Thyroid gland (tissue), 4 donors: Measurements from ENCODE around the gene KCNMA1. TPM values are rescaled to one million over a fixed set of nuclear protein-coding genes. Genes with fewer than 3 reads are reported as not detected.

ENCODE experiments used
- DNase-seq, 2 donors: peaks; one replicate each; pipeline ENCODE4 v3.0.0-alpha.2; 2019
- H3K27ac ChIP-seq, 3 donors: fragments of 200-600 bp; sonication (generic); 1 replicate in 2 of 3; 2 replicates in 1 of 3; pipeline ENCODE4 v1.5.1; 2016 to 2019; ENCODE audit warnings: mild to moderate bottlenecking in 1 of 3, moderate library complexity in 1 of 3
- H3K27me3 ChIP-seq: fragments of 200-600 bp; sonication (generic); one replicate; pipeline ENCODE4 v1.5.1; 2019
- H3K36me3 ChIP-seq, 2 donors: fragments of 200-600 bp; sonication (generic); one replicate each; pipeline ENCODE4 v1.5.1; 2016 to 2019
- H3K4me1 ChIP-seq, 2 donors: fragments of 200-600 bp; sonication (generic); one replicate each; pipeline ENCODE4 v1.5.1; 2017 to 2019
- H3K4me3 ChIP-seq, 3 donors: fragments of 200-600 bp; sonication (generic); replicated peaks in 1 of 3; 1 replicate in 2 of 3; 2 replicates in 1 of 3; pipeline ENCODE4 v1.5.1; 2016; ENCODE audit warnings: mild to moderate bottlenecking in 1 of 3
- H3K9me3 ChIP-seq: fragments of 200-600 bp; sonication (generic); one replicate; pipeline ENCODE4 v1.5.1; 2017
- POLR2A ChIP-seq, 2 donors: fragments of 450-650 bp; IDR thresholded peaks; one replicate each; pipeline ENCODE4 v1.6.1; 2017; ENCODE audit warnings: antibody characterized with exemption in 2 of 2, mild to moderate bottlenecking in 2 of 2, moderate library complexity in 1 of 2
- WGBS, 2 donors: methylation state at CpG; one replicate each; pipeline ENCODE4 v1.1.5; 2017; 5-methylcytosine and 5-hydroxymethylcytosine counted together
- intact Hi-C: fragments of 100-400 bp; cut with DNase I; formaldehyde crosslinking; loops from one replicate; pipeline ENCODE4 v1.15.1; 2023
- total RNA-seq, 4 donors: library from RNA; depleted of rRNA; stranded (reverse); fragments of >200 nt; gene quantifications; one replicate each; pipeline ENCODE4 v1.2.3, GENCODE V29; 2016
- TF ChIP-seq, protein P1 (sequence below), 6 experiments: fragments of 200-600 bp in 3 of 6; fragments of 450-650 bp in 3 of 6; sonication (generic) in 3 of 6; IDR thresholded peaks; one replicate each; pipeline ENCODE4 v1.5.1; 2016 to 2019; ENCODE audit warnings: antibody characterized with exemption in 6 of 6, mild to moderate bottlenecking in 2 of 6, inconsistent platforms in 1 of 6, moderate library complexity in 1 of 6

The KCNMA1 gene
- total RNA-seq, 4 donors from 2014 or later: 2.5 to 5.1 (median 3.6) TPM

DNA sequence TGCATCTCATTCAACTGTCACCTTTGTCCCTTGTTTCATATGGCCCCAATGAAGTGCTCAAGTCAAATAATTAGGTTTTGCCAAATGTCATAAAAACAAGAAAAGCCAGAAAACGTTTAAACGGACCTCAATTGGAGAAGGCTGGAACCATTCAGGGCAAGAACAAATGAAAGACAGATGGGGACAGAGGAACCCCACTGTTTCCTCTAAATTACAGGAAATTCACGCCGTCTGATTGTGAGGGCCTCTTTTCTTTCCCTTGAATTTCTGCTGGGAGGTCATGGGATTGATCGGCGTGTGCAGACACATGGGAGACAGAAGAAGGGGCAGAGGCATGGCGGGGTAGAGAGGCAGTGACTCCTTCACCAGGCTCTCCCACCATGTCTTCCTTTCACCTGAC, 656.4 kb downstream of the KCNMA1 start:
- no peak for TF ChIP-seq POLR2A (IDR thresholded peaks at IDR 0.05)
- TF ChIP-seq, protein P1, sequence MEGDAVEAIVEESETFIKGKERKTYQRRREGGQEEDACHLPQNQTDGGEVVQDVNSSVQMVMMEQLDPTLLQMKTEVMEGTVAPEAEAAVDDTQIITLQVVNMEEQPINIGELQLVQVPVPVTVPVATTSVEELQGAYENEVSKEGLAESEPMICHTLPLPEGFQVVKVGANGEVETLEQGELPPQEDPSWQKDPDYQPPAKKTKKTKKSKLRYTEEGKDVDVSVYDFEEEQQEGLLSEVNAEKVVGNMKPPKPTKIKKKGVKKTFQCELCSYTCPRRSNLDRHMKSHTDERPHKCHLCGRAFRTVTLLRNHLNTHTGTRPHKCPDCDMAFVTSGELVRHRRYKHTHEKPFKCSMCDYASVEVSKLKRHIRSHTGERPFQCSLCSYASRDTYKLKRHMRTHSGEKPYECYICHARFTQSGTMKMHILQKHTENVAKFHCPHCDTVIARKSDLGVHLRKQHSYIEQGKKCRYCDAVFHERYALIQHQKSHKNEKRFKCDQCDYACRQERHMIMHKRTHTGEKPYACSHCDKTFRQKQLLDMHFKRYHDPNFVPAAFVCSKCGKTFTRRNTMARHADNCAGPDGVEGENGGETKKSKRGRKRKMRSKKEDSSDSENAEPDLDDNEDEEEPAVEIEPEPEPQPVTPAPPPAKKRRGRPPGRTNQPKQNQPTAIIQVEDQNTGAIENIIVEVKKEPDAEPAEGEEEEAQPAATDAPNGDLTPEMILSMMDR (IDR thresholded peaks at IDR 0.05): no peak
- Histone ChIP-seq H3K27me3 (no peaks in the 10 kb centered on the region), H3K4me1 (no peaks in the 10 kb centered on the region), H3K36me3 (no peaks in the 10 kb centered on the region), H3K27ac (no peak overlapping the region), H3K4me3 (no peak overlapping the region), H3K9me3 (no peaks in the 10 kb centered on the region)
- DNase-seq: no peak
- intact Hi-C loops: no loop called here
- WGBS, 2 donors: 87% methylated on average over 7 of the region's 7 CpGs

DNA sequence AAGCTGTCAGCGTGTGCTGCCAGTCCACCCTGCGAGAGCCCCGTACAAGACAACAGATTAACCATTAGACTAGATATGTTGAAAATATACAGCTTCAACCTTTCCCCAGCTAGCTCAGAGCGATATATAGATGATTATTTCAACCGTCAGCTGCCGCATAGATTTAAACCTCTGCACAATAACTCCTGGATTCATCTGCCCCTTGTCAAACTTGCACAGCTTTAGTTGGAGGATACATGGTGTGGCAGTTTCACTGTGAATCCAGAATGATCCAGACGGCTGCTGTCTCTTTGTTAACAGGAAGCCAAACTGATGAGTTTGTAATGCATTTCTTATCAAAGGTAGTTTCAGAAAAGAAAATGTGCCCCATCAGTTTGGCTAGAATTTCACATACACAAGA, 659.7 kb downstream of the KCNMA1 start:
- Histone ChIP-seq H3K27ac (no peak overlapping the region), H3K27me3 (no peaks in the 10 kb centered on the region), H3K4me3 (no peak overlapping the region), H3K4me1 (no peaks in the 10 kb centered on the region), H3K9me3 (no peaks in the 10 kb centered on the region), H3K36me3 (no peaks in the 10 kb centered on the region)
- WGBS, 2 donors: 91 to 92% methylated on average over 7 of the region's 7 CpGs
- TF ChIP-seq POLR2A (IDR thresholded peaks at IDR 0.05): no peak
- TF ChIP-seq, protein P1 (IDR thresholded peaks at IDR 0.05): no peak
- DNase-seq: no peak
- intact Hi-C loops: no loop called here

DNA sequence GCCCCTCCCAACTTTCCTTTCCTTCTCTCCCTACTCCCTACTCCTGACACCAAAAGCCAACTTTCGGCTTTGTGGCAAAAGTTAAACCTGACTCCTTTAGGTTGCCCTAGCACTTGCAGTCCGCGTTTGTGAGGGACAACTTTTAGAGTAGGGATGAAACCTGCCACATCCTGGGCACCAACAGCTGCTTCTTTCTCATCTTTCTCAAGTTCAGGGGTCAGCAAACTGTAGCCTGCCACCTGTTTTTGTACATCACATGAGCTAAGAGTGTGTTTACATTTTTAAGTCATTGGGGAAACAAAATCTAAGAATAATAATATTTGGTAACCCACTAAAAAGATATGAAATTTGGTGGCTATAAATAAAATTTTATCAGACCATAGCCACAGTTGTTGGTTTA, 660.6 kb downstream of the KCNMA1 start:
- Histone ChIP-seq H3K27ac (no peak overlapping the region), H3K4me3 (no peak overlapping the region), H3K27me3 (no peaks in the 10 kb centered on the region), H3K4me1 (no peaks in the 10 kb centered on the region), H3K36me3 (no peaks in the 10 kb centered on the region), H3K9me3 (no peaks in the 10 kb centered on the region)
- no peak for DNase-seq
- TF ChIP-seq, protein P1 (IDR thresholded peaks at IDR 0.05): no peak
- no peak for TF ChIP-seq POLR2A (IDR thresholded peaks at IDR 0.05)
- WGBS, 2 donors: 87 to 94% methylated on average over 3 of the region's 3 CpGs
- intact Hi-C loops: no loop called here

DNA sequence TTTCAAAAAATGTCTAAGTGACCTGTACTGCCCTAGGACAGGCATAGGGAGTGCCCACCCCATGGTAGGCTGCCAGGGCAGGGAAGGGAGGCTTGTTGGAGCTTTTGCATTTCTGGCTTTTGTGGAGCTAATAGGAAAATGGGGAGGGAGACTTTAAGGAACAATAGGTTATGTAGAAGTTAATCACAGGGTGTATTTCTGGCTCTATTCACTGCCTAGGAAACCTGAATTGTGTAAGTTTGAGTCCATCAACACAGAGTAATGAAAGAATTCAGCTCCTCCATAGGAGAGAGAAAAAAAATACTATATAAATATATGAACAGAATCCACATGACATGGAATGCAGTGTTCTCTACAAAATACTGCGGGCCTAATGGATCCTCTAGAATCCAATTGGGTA, 661.5 kb downstream of the KCNMA1 start:
- H3K9me3 ChIP-seq: no peaks in the 10 kb centered on the region
- intact Hi-C loops: no loop called here
- WGBS, 2 donors: 93 to 95% methylated on average over 1 of the region's 1 CpG
- no peaks in the 10 kb centered on the region for H3K4me1 ChIP-seq
- DNase-seq: no peak
- H3K4me3 ChIP-seq: no peak overlapping the region
- H3K27me3 ChIP-seq: no peaks in the 10 kb centered on the region
- no peak overlapping the region for H3K27ac ChIP-seq
- H3K36me3 ChIP-seq: no peaks in the 10 kb centered on the region
- TF ChIP-seq, protein P1 (IDR thresholded peaks at IDR 0.05): no peak
- no peak for TF ChIP-seq POLR2A (IDR thresholded peaks at IDR 0.05)

DNA sequence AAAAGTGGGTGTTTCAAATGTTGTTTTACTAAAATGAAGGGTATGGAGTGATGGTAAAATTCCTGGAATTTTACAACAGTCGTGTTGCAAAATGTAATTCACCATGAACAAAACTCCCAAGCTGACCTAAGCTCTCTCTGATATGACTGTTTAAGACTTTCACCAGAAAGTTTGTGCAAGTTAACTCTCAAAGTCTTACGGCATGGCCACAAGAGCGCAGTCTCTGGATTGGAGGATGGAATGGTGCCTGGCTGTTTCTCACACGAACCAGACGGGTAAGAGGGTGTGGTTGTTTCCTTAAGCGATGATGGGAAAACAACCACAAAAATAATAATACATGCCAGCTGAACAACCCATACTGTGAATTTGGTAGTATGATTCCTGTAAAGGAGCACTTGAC, 662.5 kb downstream of the KCNMA1 start:
- DNase-seq: no peak
- intact Hi-C loops: no loop called here
- Histone ChIP-seq H3K36me3 (no peaks in the 10 kb centered on the region), H3K9me3 (no peaks in the 10 kb centered on the region), H3K27me3 (no peaks in the 10 kb centered on the region), H3K4me3 (no peak overlapping the region), H3K27ac (no peak overlapping the region), H3K4me1 (no peaks in the 10 kb centered on the region)
- TF ChIP-seq, protein P1 (IDR thresholded peaks at IDR 0.05): no peak
- 82 to 93% methylated on average over 6 of the region's 6 CpGs for WGBS, 2 donors
